H1 (cell line): ENCODE results near the gene HMGCS2. TPM values are rescaled to one million over a fixed set of nuclear protein-coding genes. Genes with fewer than 3 reads are reported as not detected.

ENCODE experiments used
- CTCF ChIA-PET: fragments of 300-600 bp; sonication (Branson Sonifier 250); formaldehyde crosslinking; loops from one replicate; lab custom pipeline; 2021; ENCODE audit not compliant: partially characterized antibody; lab: Charles Lee
- POLR2A ChIA-PET: fragments of 300-600 bp; sonication (Branson Sonifier 250); formaldehyde crosslinking; loops from one replicate; lab custom pipeline; 2021; ENCODE audit warnings: inconsistent platforms; ENCODE audit not compliant: partially characterized antibody; lab: Charles Lee
- DNase-seq, 2 experiments: peaks; one replicate each; pipeline versions ENCODE4 v3.0.0 to v3.0.0-alpha.2; 2010 to 2022; ENCODE audit warnings: low spot score in 2 of 2, low read depth in 1 of 2, mixed read lengths in 1 of 2
- FAIRE-seq: peaks from 2 replicates; lab custom pipeline; 2011; peaks lifted over from hg19 to GRCh38; lab: Jason Lieb, UNC
- H2AFZ ChIP-seq: 2 replicates; pipeline ENCODE4 v1.8.1; 2012; ENCODE audit warnings: low read length, inconsistent platforms
- H2AK5ac ChIP-seq: 2 replicates; pipeline ENCODE4 v1.6.1; 2013; ENCODE audit warnings: low read depth, low read length
- H2BK120ac ChIP-seq: replicated peaks from 2 replicates; pipeline ENCODE3; 2013; ENCODE audit warnings: low read depth, low read length, inconsistent platforms
- H2BK12ac ChIP-seq: 2 replicates; pipeline ENCODE4 v1.6.1; 2013; ENCODE audit warnings: low read depth, low read length
- H2BK15ac ChIP-seq: 2 replicates; pipeline ENCODE4 v1.6.1; 2013; ENCODE audit warnings: low read length
- H2BK20ac ChIP-seq: 2 replicates; pipeline ENCODE4 v1.6.1; 2013; ENCODE audit warnings: low read length
- H2BK5ac ChIP-seq: 2 replicates; pipeline ENCODE4 v1.6.1; 2013; ENCODE audit warnings: low read depth, low read length
- H3K14ac ChIP-seq: 2 replicates; pipeline ENCODE4 v1.6.1; 2013; ENCODE audit warnings: inconsistent platforms; ENCODE audit not compliant: insufficient read length
- H3K18ac ChIP-seq: 2 replicates; pipeline ENCODE4 v1.6.1; 2013; ENCODE audit warnings: low read length; ENCODE audit errors: extremely low read depth
- H3K23ac ChIP-seq: 2 replicates; pipeline ENCODE4 v1.6.1; 2013; ENCODE audit warnings: inconsistent platforms; ENCODE audit not compliant: insufficient read length
- H3K23me2 ChIP-seq: 2 replicates; pipeline ENCODE4 v1.6.1; 2013; ENCODE audit warnings: low read depth, low read length
- H3K27ac ChIP-seq: 2 replicates; pipeline ENCODE4 v1.6.1; 2011; ENCODE audit warnings: low read depth, low read length, inconsistent platforms
- H3K27me3 ChIP-seq, 4 experiments: replicated peaks in 1 of 4; 1 replicate in 1 of 4; 2 replicates in 3 of 4; pipeline versions ENCODE4 v1.6.1 to v1.8.1; 2011 to 2013; ENCODE audit warnings: low read length in 3 of 4, mild to moderate bottlenecking in 3 of 4, inconsistent platforms in 2 of 4, mixed read lengths in 2 of 4, moderate library complexity in 1 of 4; ENCODE audit not compliant: control insufficient read depth in 3 of 4, insufficient read depth in 3 of 4; ENCODE audit errors: extremely low read depth in 1 of 4
- H3K36me3 ChIP-seq, 4 experiments: 2 replicates each; pipeline versions ENCODE4 v1.6.1 to v1.8.1; 2011 to 2013; ENCODE audit warnings: mild to moderate bottlenecking in 4 of 4, low read length in 3 of 4, moderate library complexity in 2 of 4, control low read depth in 1 of 4, inconsistent platforms in 1 of 4; ENCODE audit not compliant: insufficient read depth in 4 of 4, control insufficient read depth in 2 of 4
- H3K4ac ChIP-seq: replicated peaks from 2 replicates; pipeline ENCODE3; 2013; ENCODE audit warnings: low read length, low read depth, mixed read lengths, inconsistent platforms; ENCODE audit not compliant: insufficient read length
- H3K4me1 ChIP-seq, 4 experiments: replicated peaks in 1 of 4; 1 replicate in 1 of 4; 2 replicates in 3 of 4; pipeline versions ENCODE4 v1.6.1 to v1.8.1; 2011 to 2013; ENCODE audit warnings: low read length in 3 of 4, inconsistent platforms in 2 of 4, mixed read lengths in 1 of 4; ENCODE audit not compliant: insufficient read depth in 4 of 4, control insufficient read depth in 3 of 4
- H3K4me2 ChIP-seq, 2 experiments: 2 replicates each; pipeline versions ENCODE4 v1.6.1 to v1.8.1; 2011 to 2013; ENCODE audit warnings: low read depth in 2 of 2, low read length in 2 of 2, control low read depth in 1 of 2, inconsistent platforms in 1 of 2, mild to moderate bottlenecking in 1 of 2; ENCODE audit not compliant: insufficient read depth in 1 of 2
- H3K4me3 ChIP-seq, 4 experiments: fragments of 200-600, 300-600 bp in 1 of 4; sonication (generic), shearing (Covaris generic), sonication (Bioruptor Twin) in 1 of 4; 2 replicates each; pipeline versions ENCODE4 v1.5.1 to v1.8.1; 2011 to 2016; ENCODE audit warnings: low read length in 4 of 4, low read depth in 3 of 4, control low read depth in 2 of 4, inconsistent platforms in 2 of 4, mild to moderate bottlenecking in 2 of 4, mixed read lengths in 1 of 4, moderate library complexity in 1 of 4; ENCODE audit not compliant: insufficient read depth in 2 of 4; ENCODE audit errors: extremely low read depth in 1 of 4
- H3K56ac ChIP-seq: replicated peaks from 2 replicates; pipeline ENCODE3; 2013; ENCODE audit warnings: low read depth, mild to moderate bottlenecking, mixed read lengths, low read length, inconsistent platforms; ENCODE audit not compliant: insufficient read length
- H3K79me1 ChIP-seq: 2 replicates; pipeline ENCODE4 v1.6.1; 2013; ENCODE audit warnings: low read depth, low read length, control low read depth
- H3K79me2 ChIP-seq, 2 experiments: 2 replicates each; pipeline versions ENCODE4 v1.6.1 to v1.8.1; 2012 to 2013; ENCODE audit warnings: low read length in 2 of 2, mild to moderate bottlenecking in 2 of 2, inconsistent platforms in 1 of 2; ENCODE audit not compliant: insufficient read depth in 2 of 2, control insufficient read depth in 1 of 2
- H3K9ac ChIP-seq, 4 experiments: replicated peaks in 1 of 4; 1 replicate in 1 of 4; 2 replicates in 3 of 4; pipeline versions ENCODE4 v1.6.1 to v1.8.1; 2011 to 2013; ENCODE audit warnings: low read depth in 3 of 4, low read length in 3 of 4, control low read depth in 2 of 4, mild to moderate bottlenecking in 2 of 4, moderate library complexity in 2 of 4, inconsistent platforms in 1 of 4; ENCODE audit errors: extremely low read depth in 1 of 4
- H3K9me3 ChIP-seq, 2 experiments: 2 replicates each; pipeline versions ENCODE4 v1.6.1 to v1.8.1; 2012 to 2013; ENCODE audit warnings: mild to moderate bottlenecking in 2 of 2, moderate library complexity in 2 of 2, control low read depth in 1 of 2, inconsistent platforms in 1 of 2, low read depth in 1 of 2, low read length in 1 of 2, mixed read lengths in 1 of 2; ENCODE audit not compliant: insufficient read depth in 2 of 2
- H4K20me1 ChIP-seq, 2 experiments: replicated peaks in 1 of 2; 2 replicates each; pipeline versions ENCODE3 to v1.8.1; 2011 to 2013; ENCODE audit warnings: inconsistent platforms in 2 of 2, low read length in 2 of 2, mild to moderate bottlenecking in 1 of 2; ENCODE audit not compliant: insufficient read depth in 2 of 2, control insufficient read depth in 1 of 2
- H4K5ac ChIP-seq: 2 replicates; pipeline ENCODE4 v1.6.1; 2013; ENCODE audit warnings: low read length, low read depth, mixed read lengths, inconsistent platforms; ENCODE audit not compliant: insufficient read length
- H4K8ac ChIP-seq: 2 replicates; pipeline ENCODE4 v1.8.0; 2013; ENCODE audit warnings: mild to moderate bottlenecking, moderate library complexity, low read length, inconsistent platforms; ENCODE audit not compliant: insufficient read depth; ENCODE audit errors: extremely low read depth
- H4K91ac ChIP-seq: replicated peaks from 2 replicates; pipeline ENCODE3; 2013; ENCODE audit warnings: low read length, mixed read lengths, inconsistent platforms; ENCODE audit not compliant: insufficient read length
- ATF2 ChIP-seq: IDR thresholded peaks from 2 replicates; pipeline ENCODE4 v1.6.1; 2012; ENCODE audit warnings: low read length, inconsistent platforms
- CTCF ChIP-seq, 3 experiments: IDR thresholded peaks; 1 replicate in 2 of 3; 2 replicates in 1 of 3; pipeline versions ENCODE4 v1.5.1 to v1.6.1; 2011; ENCODE audit warnings: low read length in 3 of 3, mild to moderate bottlenecking in 3 of 3, inconsistent platforms in 2 of 3, low read depth in 1 of 3, moderate library complexity in 1 of 3; ENCODE audit not compliant: insufficient read depth in 1 of 3; ENCODE audit errors: control extremely low read depth in 1 of 3
- EZH2 ChIP-seq: fragments of 200-600 bp; sonication (generic); IDR thresholded peaks from 2 replicates; pipeline ENCODE4 v1.7.1; 2012; ENCODE audit warnings: low read depth, mild to moderate bottlenecking, moderate library complexity, low read length, inconsistent platforms; ENCODE audit not compliant: severe bottlenecking
- FOSL1 ChIP-seq: IDR thresholded peaks from 2 replicates; pipeline ENCODE4 v1.6.1; 2011; ENCODE audit warnings: mild to moderate bottlenecking, low read depth, low read length, moderate library complexity; ENCODE audit not compliant: insufficient read depth
- NRF1 ChIP-seq: IDR thresholded peaks from 2 replicates; pipeline ENCODE4 v1.6.1; 2011; ENCODE audit warnings: mild to moderate bottlenecking, low read depth, low read length, improper control_type of control experiment
- POLR2A ChIP-seq, 2 experiments: IDR thresholded peaks; 1 replicate in 1 of 2; 2 replicates in 1 of 2; pipeline ENCODE4 v1.6.1; 2011; ENCODE audit warnings: low read depth in 2 of 2, low read length in 2 of 2, mild to moderate bottlenecking in 2 of 2; ENCODE audit errors: control extremely low read depth in 1 of 2
- whole genome bisulfite sequencing, 2 experiments: shearing (Covaris generic) in 1 of 2; methylation state at CpG; one replicate each; pipeline versions ENCODE4 v1.1.6 to v1.1.7; 2013 to 2015; ENCODE audit warnings: low lambda C conversion rate in 2 of 2, mixed read lengths in 2 of 2, inconsistent platforms in 1 of 2, low coverage in 1 of 2, missing lambda C conversion rate in 1 of 2; ENCODE audit not compliant: insufficient replicate concordance in 2 of 2, insufficient coverage in 1 of 2, insufficient read length in 1 of 2; ENCODE audit errors: extremely low coverage in 1 of 2, missing lambda C conversion rate in 1 of 2; 5-methylcytosine and 5-hydroxymethylcytosine counted together
- polyA plus RNA-seq, 7 experiments: library from polyadenylated mRNA; depleted of rRNA in 3 of 7; stranded (reverse) in 5 of 7; unstranded in 2 of 7; fragments of >200 nt in 5 of 7; fragments of 200-250 nt in 2 of 7; gene quantifications; 1 replicate in 5 of 7; 2 replicates in 1 of 7; 4 replicates in 1 of 7; pipeline versions ENCODE4 v1.2.1 to v1.2.3, GENCODE V29; 2011 to 2013; ENCODE audit warnings: missing spikeins in 2 of 7, mixed read lengths in 2 of 7
- total RNA-seq: library from RNA; stranded (reverse); fragmentation: NEBNext Ultra II Directional; extraction: Animal tissue kit (Norgen Biotek cat#: 25700); gene quantifications from 2 replicates; pipeline ENCODE4 v1.2.1, GENCODE V29; 2021

Gene HMGCS2
- total and polyA plus RNA-seq, 2 of the 8 experiments (the other 6 are each of a cell fraction or from before 2014, with no cell fraction given): not detected

DNA sequence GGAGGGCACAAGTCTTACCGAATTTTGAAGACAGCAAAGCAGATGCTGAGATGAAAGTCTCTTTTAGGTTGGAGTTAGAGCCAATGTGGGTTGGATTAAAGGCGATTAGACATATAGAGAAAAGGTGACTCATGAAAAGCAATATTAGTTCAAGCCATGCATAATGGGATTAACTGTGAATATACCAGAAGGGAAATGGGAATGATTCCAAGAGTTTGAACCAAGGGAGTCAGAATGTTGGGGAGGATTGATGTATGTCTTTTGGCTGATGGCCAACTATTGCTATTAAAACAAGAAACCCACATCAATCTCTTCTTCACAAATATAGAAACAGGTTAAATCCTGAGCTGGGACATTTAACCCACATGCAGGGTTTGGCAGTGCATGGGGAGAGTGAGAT is 1.2 kb downstream of the HMGCS2 start:
- no peak overlapping the region for H4K5ac ChIP-seq
- H3K9ac ChIP-seq: no peak overlapping the region
- H3K56ac ChIP-seq: no peak overlapping the region
- H3K4me1 ChIP-seq: peaks cover 0 to 3% (median 1%) of the 10 kb centered on the region in 4 experiments; a peak in 1 of 7 replicates
- no peak overlapping the region for H3K23ac ChIP-seq
- H4K91ac ChIP-seq: no peak overlapping the region
- H3K23me2 ChIP-seq: no peaks in the 10 kb centered on the region; the same call in 1 of the 2 replicates
- no peak overlapping the region for H3K18ac ChIP-seq
- no peak overlapping the region for H2AK5ac ChIP-seq
- H3K4me2 ChIP-seq: no peak overlapping the region
- H3K9me3 ChIP-seq: no peaks in the 10 kb centered on the region
- no peak overlapping the region for H3K4me3 ChIP-seq
- H4K20me1 ChIP-seq: no peaks in the 10 kb centered on the region
- no peak overlapping the region for H2BK5ac ChIP-seq
- H3K36me3 ChIP-seq: no peaks in the 10 kb centered on the region
- H2BK20ac ChIP-seq: no peak overlapping the region
- no peak overlapping the region for H3K4ac ChIP-seq
- H2BK120ac ChIP-seq: no peak overlapping the region
- no peak overlapping the region for H3K14ac ChIP-seq
- H4K8ac ChIP-seq: no peak overlapping the region
- no peak overlapping the region for H2AFZ ChIP-seq
- CTCF ChIA-PET: interaction anchor here (0.8 to 5.3 kb wide), 3 partner anchors 24 to 153 kb away, joined by 3 to 46 read pairs (median 4); no protein-coding TSS in a partner anchor
- no peak overlapping the region for H3K27ac ChIP-seq
- POLR2A ChIA-PET: interaction anchor here (1.5 to 3.1 kb wide), 4 partner anchors 10 to 54 kb away, joined by 4 to 11 read pairs (median 6); no protein-coding TSS in a partner anchor
- no peaks in the 10 kb centered on the region for H3K79me1 ChIP-seq
- 90% methylated on average over 2 of the region's 2 CpGs; no CpG with 5 or more reads in 1 of the 2 experiments for WGBS, 2 experiments
- H3K79me2 ChIP-seq: no peaks in the 10 kb centered on the region
- H3K27me3 ChIP-seq: peaks cover 0 to 3% (median 1%) of the 10 kb centered on the region in 4 experiments; a peak in 2 of 7 replicates
- no peak overlapping the region for H2BK15ac ChIP-seq
- no peak overlapping the region for H2BK12ac ChIP-seq
- no peak for DNase-seq
- no peak for TF ChIP-seq POLR2A (IDR thresholded peaks at IDR 0.05; ENCODE audit: control extremely low read depth in 1 of 2, low read depth in 2 of 2, low read length in 2 of 2)
- no peak for TF ChIP-seq FOSL1
- TF ChIP-seq CTCF (IDR thresholded peaks at IDR 0.05; ENCODE audit: control extremely low read depth in 1 of 3, insufficient read depth in 1 of 3, low read depth in 1 of 3, low read length in 3 of 3): no peak
- TF ChIP-seq NRF1: no peak
- TF ChIP-seq EZH2: no peak
- TF ChIP-seq ATF2: no peak
- TF ChIP-seq, all 59 proteins: peak for 0
- FAIRE-seq: no peak
